GM21737 (cell line): ENCODE measurements around the gene TAPT1.
A peak's percentile ranks its signal among the peaks of the same experiment; 100 is the strongest.
"Not testable (repeated sequence)": the region's sequence is repeated elsewhere in the genome, so short reads cannot be mapped to it uniquely, and the experiment has no call there.

ENCODE experiments used
- ATAC-seq: cut with Tn5 transposase; IDR thresholded peaks from one replicate; pipeline ENCODE4 v1.9.1; 2021; ENCODE audit warnings: mild to moderate bottlenecking, moderate library complexity; ENCODE audit not compliant: unreplicated experiment

Gene TAPT1

GRCh38 chr4:16217300-16218051 is 8.8 kb downstream of the TAPT1 start:
- ATAC-seq, result peak; percentile 46

GRCh38 chr4:16213121-16213520 is 13.2 kb downstream of the TAPT1 start:
- ATAC-seq, result no peak

- ATAC-seq, result no peak
Measured at GRCh38 chr4:16212138-16212782, 14.0 kb downstream of the TAPT1 start.

GRCh38 chr4:16207409-16207808 is 18.9 kb downstream of the TAPT1 start:
- no peak for ATAC-seq

- ATAC-seq, result no peak
Measured at GRCh38 chr4:16206848-16207247, 19.4 kb downstream of the TAPT1 start.

- ATAC-seq, result no peak
Measured at GRCh38 chr4:16206301-16206700, 20.0 kb downstream of the TAPT1 start.

- ATAC-seq, result peak; percentile 78
Measured at GRCh38 chr4:16205298-16206164, 20.7 kb downstream of the TAPT1 start.

- no peak for ATAC-seq
Measured at GRCh38 chr4:16204505-16204904, 21.8 kb downstream of the TAPT1 start.

GRCh38 chr4:16203083-16203482 is 23.2 kb downstream of the TAPT1 start:
- ATAC-seq, result no peak

- ATAC-seq, result no peak
Measured at GRCh38 chr4:16202598-16202997, 23.7 kb downstream of the TAPT1 start.

GRCh38 chr4:16199093-16199492 is 27.2 kb downstream of the TAPT1 start:
- ATAC-seq, result no peak

- no peak for ATAC-seq
Measured at GRCh38 chr4:16197876-16198665, 28.2 kb downstream of the TAPT1 start.

GRCh38 chr4:16196482-16197393 is 29.5 kb downstream of the TAPT1 start:
- peak; percentile 63 for ATAC-seq

GRCh38 chr4:16195209-16195608 is 31.1 kb downstream of the TAPT1 start:
- ATAC-seq, result no peak

- ATAC-seq, result not testable (repeated sequence)
Measured at GRCh38 chr4:16194798-16195197, 31.5 kb downstream of the TAPT1 start.

GRCh38 chr4:16194214-16194613 is 32.1 kb downstream of the TAPT1 start:
- ATAC-seq, result no peak

GRCh38 chr4:16192631-16193518 is 33.4 kb downstream of the TAPT1 start:
- ATAC-seq, result no peak

GRCh38 chr4:16192057-16192456 is 34.2 kb downstream of the TAPT1 start:
- no peak for ATAC-seq

GRCh38 chr4:16187455-16187854 is 38.8 kb downstream of the TAPT1 start:
- ATAC-seq, result no peak
